ENCODE measurements around the gene RAP1GAP2. TPM values are rescaled to one million over a fixed set of nuclear protein-coding genes. Genes with fewer than 3 reads are reported as not detected.
A peak's percentile ranks its signal among the peaks of the same experiment; 100 is the strongest.

RAP1GAP2 gene
- total RNA-seq, 1 experiment from 2014 or later: 2.0 TPM

- in situ Hi-C loops (cut with HindIII; ENCODE audit: low pct_unique_long_range_greater_than_20kb, low sequenced_read_pairs): no loop called here
- DNase-seq (ENCODE audit: low read depth, low spot score): no peak
Measured at GRCh38 chr17:2959371-2960130, 163.3 kb downstream of the RAP1GAP2 start.

- no peak for DNase-seq (ENCODE audit: low read depth, low spot score)
- in situ Hi-C loops (cut with HindIII; ENCODE audit: low pct_unique_long_range_greater_than_20kb, low sequenced_read_pairs): no loop called here
Measured at GRCh38 chr17:2961446-2961845, 165.2 kb downstream of the RAP1GAP2 start.

DNA sequence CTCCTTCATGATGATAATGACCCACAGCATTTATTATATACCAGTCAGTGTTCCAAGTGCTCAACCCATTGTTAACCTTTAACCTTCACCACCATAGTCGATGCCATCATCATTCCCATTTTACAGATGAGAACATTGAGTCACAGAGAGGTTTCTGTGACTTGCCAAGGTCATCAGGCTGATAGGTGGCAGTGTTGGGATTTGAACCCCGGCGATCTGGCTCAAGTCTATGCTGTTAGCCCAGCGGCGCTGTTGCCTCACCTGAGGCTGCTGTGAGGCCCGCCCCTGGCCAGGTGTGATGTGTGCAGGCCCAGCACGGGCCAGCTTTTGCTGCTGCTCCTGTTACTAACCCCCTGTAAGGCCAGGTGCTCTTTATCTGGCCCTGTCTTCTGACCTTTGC lies 166.0 kb downstream of the RAP1GAP2 start:
- in situ Hi-C loops (cut with HindIII; ENCODE audit: low pct_unique_long_range_greater_than_20kb, low sequenced_read_pairs): no loop called here
- DNase-seq (ENCODE audit: low read depth, low spot score): no peak

DNA sequence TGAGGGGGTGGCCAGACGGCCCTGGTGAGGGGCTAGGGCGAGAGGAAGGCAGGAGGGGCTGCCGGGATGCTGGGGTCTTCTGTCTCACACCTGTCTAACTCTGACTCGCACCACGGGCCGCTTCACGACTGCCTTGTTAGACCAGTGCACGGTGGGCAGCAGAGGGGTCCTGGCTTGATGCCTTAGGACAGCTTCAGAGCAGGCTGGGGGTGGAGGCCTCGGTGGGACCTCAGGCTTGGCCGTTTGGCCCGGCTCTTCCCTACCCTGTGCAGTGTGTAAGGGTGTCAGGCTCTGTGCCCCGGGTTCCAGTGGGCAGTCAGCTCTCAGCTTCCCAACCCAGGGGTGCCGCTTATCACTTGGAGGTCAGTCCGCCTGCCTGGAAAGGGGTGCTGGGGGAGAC lies 166.5 kb downstream of the RAP1GAP2 start:
- in situ Hi-C loops (cut with HindIII; ENCODE audit: low pct_unique_long_range_greater_than_20kb, low sequenced_read_pairs): no loop called here
- no peak for DNase-seq (ENCODE audit: low read depth, low spot score)

- no peak for DNase-seq (ENCODE audit: low read depth, low spot score)
- in situ Hi-C loops (cut with HindIII; ENCODE audit: low pct_unique_long_range_greater_than_20kb, low sequenced_read_pairs): no loop called here
Measured at GRCh38 chr17:2963332-2964027, 167.2 kb downstream of the RAP1GAP2 start.

DNA sequence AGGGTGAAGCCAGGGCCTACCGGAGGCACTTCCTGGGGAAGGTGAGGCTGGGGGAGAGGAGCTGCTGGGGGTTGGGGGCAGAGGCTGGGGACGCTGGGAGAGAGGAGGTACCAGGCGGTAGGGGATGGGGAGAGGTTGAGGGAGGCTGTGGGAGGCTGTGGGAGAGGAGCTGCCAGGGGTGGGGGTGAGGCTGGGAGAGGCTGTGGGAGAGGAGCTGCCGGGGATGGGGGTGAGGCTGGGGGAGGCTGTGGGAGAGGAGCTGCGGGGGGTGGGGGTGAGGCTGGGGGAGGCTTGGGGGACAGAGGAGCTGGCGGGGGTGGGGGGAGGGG lies 167.8 kb downstream of the RAP1GAP2 start:
- in situ Hi-C loops (cut with HindIII; ENCODE audit: low pct_unique_long_range_greater_than_20kb, low sequenced_read_pairs): no loop called here

GRCh38 chr17:2964370-2964769 lies 168.1 kb downstream of the RAP1GAP2 start:
- no peak for DNase-seq (ENCODE audit: low read depth, low spot score)
- in situ Hi-C loops (cut with HindIII; ENCODE audit: low pct_unique_long_range_greater_than_20kb, low sequenced_read_pairs): no loop called here

More for the DNA sequence above, 167.8 kb downstream of the RAP1GAP2 start:
- DNase-seq (ENCODE audit: low read depth, low spot score): no peak

GRCh38 chr17:2964831-2965230 lies 168.6 kb downstream of the RAP1GAP2 start:
- in situ Hi-C loops (cut with HindIII; ENCODE audit: low pct_unique_long_range_greater_than_20kb, low sequenced_read_pairs): no loop called here
- DNase-seq (ENCODE audit: low read depth, low spot score): no peak

- DNase-seq (ENCODE audit: low read depth, low spot score): no peak
Measured at GRCh38 chr17:2965621-2966595, 169.7 kb downstream of the RAP1GAP2 start.

GRCh38 chr17:2967515-2967914 lies 171.3 kb downstream of the RAP1GAP2 start:
- in situ Hi-C loops (cut with HindIII; ENCODE audit: low pct_unique_long_range_greater_than_20kb, low sequenced_read_pairs): no loop called here
- no peak for DNase-seq (ENCODE audit: low read depth, low spot score)

More at GRCh38 chr17:2965621-2966595, 169.7 kb downstream of the RAP1GAP2 start:
- in situ Hi-C loops (cut with HindIII; ENCODE audit: low pct_unique_long_range_greater_than_20kb, low sequenced_read_pairs): no loop called here

DNA sequence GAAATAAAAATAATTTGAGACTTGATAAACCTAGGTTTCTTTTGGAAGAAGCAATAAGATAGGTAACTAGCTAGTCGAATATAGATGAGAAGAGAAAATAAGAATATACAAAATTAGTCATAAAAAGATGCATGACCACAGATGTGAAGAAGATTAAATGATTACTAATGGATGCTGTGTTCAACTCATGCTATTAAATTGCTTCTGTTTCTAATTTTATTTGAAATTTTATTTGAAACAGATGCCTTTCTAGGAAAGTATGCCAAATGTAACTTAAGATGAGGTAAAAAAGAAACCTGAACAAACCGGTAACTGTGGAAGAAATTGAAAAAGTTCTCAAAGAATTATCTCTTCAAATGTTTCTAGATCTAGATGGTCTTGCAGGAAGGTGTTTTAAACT lies 175.6 kb downstream of the RAP1GAP2 start:
- DNase-seq (ENCODE audit: low read depth, low spot score): no peak
- in situ Hi-C loops (cut with HindIII; ENCODE audit: low pct_unique_long_range_greater_than_20kb, low sequenced_read_pairs): no loop called here

- in situ Hi-C loops (cut with HindIII; ENCODE audit: low pct_unique_long_range_greater_than_20kb, low sequenced_read_pairs): no loop called here
- DNase-seq (ENCODE audit: low read depth, low spot score): no peak
Measured at GRCh38 chr17:2972749-2973148, 176.5 kb downstream of the RAP1GAP2 start.

- no peak for DNase-seq (ENCODE audit: low read depth, low spot score)
- in situ Hi-C loops (cut with HindIII; ENCODE audit: low pct_unique_long_range_greater_than_20kb, low sequenced_read_pairs): no loop called here
Measured at GRCh38 chr17:2974347-2974746, 178.1 kb downstream of the RAP1GAP2 start.

DNA sequence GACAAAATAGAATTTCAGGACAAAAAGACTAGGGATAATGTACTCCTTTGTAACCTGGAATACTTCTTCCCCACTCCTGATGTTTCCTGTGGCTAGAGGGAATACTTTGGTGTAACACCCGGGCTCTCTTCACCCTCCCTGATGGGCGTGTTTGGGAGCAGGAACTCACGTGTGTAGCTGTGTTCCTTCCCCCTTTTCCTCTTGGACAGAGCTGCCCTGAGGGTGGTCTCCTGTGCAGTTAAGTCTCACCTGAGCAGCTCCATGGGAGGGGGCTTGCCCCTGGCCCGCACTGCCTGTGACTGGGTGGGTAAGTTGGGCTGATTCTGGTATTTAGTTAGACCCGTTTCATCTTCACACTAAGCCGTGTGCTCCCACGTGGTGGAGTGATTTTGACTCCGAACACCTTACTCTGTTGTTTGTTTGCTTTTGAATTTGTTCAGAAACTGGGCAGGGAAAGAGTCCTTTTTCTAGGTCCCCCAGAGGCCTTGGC lies 179.3 kb downstream of the RAP1GAP2 start:
- DNase-seq (ENCODE audit: low read depth, low spot score): peak; percentile 48
- in situ Hi-C loops (cut with HindIII; ENCODE audit: low pct_unique_long_range_greater_than_20kb, low sequenced_read_pairs): no loop called here

- DNase-seq (ENCODE audit: low read depth, low spot score): no peak
- in situ Hi-C loops (cut with HindIII; ENCODE audit: low pct_unique_long_range_greater_than_20kb, low sequenced_read_pairs): no loop called here
Measured at GRCh38 chr17:2977157-2977556, 180.9 kb downstream of the RAP1GAP2 start.

- no peak for DNase-seq (ENCODE audit: low read depth, low spot score)
- in situ Hi-C loops (cut with HindIII; ENCODE audit: low pct_unique_long_range_greater_than_20kb, low sequenced_read_pairs): no loop called here
Measured at GRCh38 chr17:2978116-2978515, 181.9 kb downstream of the RAP1GAP2 start.

DNA sequence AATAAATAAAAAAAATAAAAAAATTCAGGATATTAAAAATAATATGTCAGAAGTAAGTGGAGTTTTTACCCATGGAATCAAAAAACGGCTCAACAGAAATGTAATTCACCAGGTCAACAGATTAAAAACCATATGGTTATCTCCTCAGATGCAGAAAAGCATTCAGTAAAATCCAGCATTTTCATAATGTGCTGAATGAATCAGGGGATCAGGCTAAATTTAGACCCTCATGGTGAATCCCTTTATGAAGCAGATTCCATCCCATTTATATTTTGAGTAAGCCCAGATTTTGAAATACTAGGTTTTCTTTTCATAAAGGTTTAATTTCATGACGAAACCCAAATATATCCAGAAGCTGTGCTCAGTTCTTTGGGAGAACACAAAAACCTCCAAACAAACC lies 182.8 kb downstream of the RAP1GAP2 start:
- DNase-seq (ENCODE audit: low read depth, low spot score): no peak
- in situ Hi-C loops (cut with HindIII; ENCODE audit: low pct_unique_long_range_greater_than_20kb, low sequenced_read_pairs): no loop called here

All from SK-MEL-5 (cell line).